GM10266 (cell line): Measurements from ENCODE around the gene LHFPL2.
A peak's percentile ranks its signal among the peaks of the same experiment; 100 is the strongest.

Source experiments
- DNase-seq: peaks from one replicate; pipeline ENCODE4 v3.0.0; 2012; ENCODE audit errors: extremely low spot score
- CTCF ChIP-seq: IDR thresholded peaks from 2 replicates; pipeline ENCODE4 v1.5.1; 2012; ENCODE audit warnings: mild to moderate bottlenecking, low read depth; ENCODE audit not compliant: control insufficient read depth, insufficient read depth; ENCODE audit errors: missing control alignments

Gene LHFPL2

GRCh38 chr5:78557601-78558000 is 91.0 kb downstream of the LHFPL2 start:
- DNase-seq, result no peak
- no peak for TF ChIP-seq CTCF

- DNase-seq, result no peak
- peak; percentile 32 for TF ChIP-seq CTCF
These were observed 92.7 kb downstream of the LHFPL2 start for GRCh38 chr5:78555870-78556269.

- TF ChIP-seq CTCF, result no peak
- no peak for DNase-seq
These were observed 93.9 kb downstream of the LHFPL2 start for GRCh38 chr5:78554670-78555069.

GRCh38 chr5:78553580-78554353 is 94.8 kb downstream of the LHFPL2 start:
- no peak for DNase-seq
- TF ChIP-seq CTCF, result no peak

- TF ChIP-seq CTCF, result no peak
- no peak for DNase-seq
These were observed 95.7 kb downstream of the LHFPL2 start for GRCh38 chr5:78552729-78553342.

- no peak for DNase-seq
These were observed 97.7 kb downstream of the LHFPL2 start for GRCh38 chr5:78550891-78551290.

More at GRCh38 chr5:78550891-78551290, 97.7 kb downstream of the LHFPL2 start:
- no peak for TF ChIP-seq CTCF
